Gastroesophageal sphincter (tissue), 3 donors: ENCODE data around the gene C1orf50.

Source experiments
- CTCF ChIP-seq, 4 experiments: fragments of 200-600 bp in 2 of 4; fragments of 450-650 bp in 2 of 4; sonication (generic) in 1 of 4; IDR thresholded peaks; one replicate each; pipeline ENCODE4 v1.5.1; 2017 to 2019; ENCODE audit warnings: antibody characterized with exemption in 4 of 4, mild to moderate bottlenecking in 2 of 4, moderate library complexity in 2 of 4
- EP300 ChIP-seq: sonication (generic); formaldehyde crosslinking; IDR thresholded peaks from one replicate; pipeline ENCODE4 v1.6.1; 2017; ENCODE audit warnings: antibody characterized with exemption, mild to moderate bottlenecking
- POLR2A ChIP-seq, 2 donors: fragments of 450-650 bp; IDR thresholded peaks; one replicate each; pipeline ENCODE4 v1.6.1; 2017; ENCODE audit warnings: antibody characterized with exemption in 2 of 2, mild to moderate bottlenecking in 2 of 2, moderate library complexity in 1 of 2
- POLR2AphosphoS5 ChIP-seq: sonication (generic); formaldehyde crosslinking; IDR thresholded peaks from one replicate; pipeline ENCODE4 v1.6.1; 2017; ENCODE audit warnings: antibody characterized with exemption

- TF ChIP-seq POLR2A (IDR thresholded peaks at IDR 0.05) (no peak), CTCF (IDR thresholded peaks at IDR 0.05) (no peak), POLR2AphosphoS5 (no peak), EP300 (no peak)
These were observed 17.5 kb downstream of the C1orf50 start for GRCh38 chr1:42784547-42784945.
